K562 (cell line): ENCODE results near the gene HSPA4L. TPM values are rescaled to one million over a fixed set of nuclear protein-coding genes. Genes with fewer than 3 reads are reported as not detected.

Source experiments
- ATAC-seq: fragments of 200-7000 bp; cut with Tn5 transposase; 3 replicates; pipeline ENCODE4 v1.9.1; 2020; ENCODE audit warnings: moderate library complexity
- BruUV-seq: library from RNA; stranded (reverse); fragments of 400-500 nt; replicated peaks from 2 replicates; lab custom pipeline; 2021; lab: Mats Ljungman, UMichigan
- CTCF ChIA-PET: fragments of 300-600 bp; formaldehyde crosslinking; extraction: SDS; loops from one replicate; lab custom pipeline; 2021; ENCODE audit warnings: low intra/inter-chr PET ratio; lab: Yijun Ruan, JAX
- POLR2A ChIA-PET: fragments of 300-600, 350-650 bp; sonication (Branson Sonifier 250); formaldehyde crosslinking; extraction: SDS; loops from one replicate; lab custom pipeline; 2021; ENCODE audit warnings: antibody characterized with exemption, inconsistent platforms; lab: Yijun Ruan, JAX
- DNase-seq, 4 experiments: peaks; one replicate each; pipeline versions ENCODE4 v3.0.0 to v3.0.0-alpha.2; 2011 to 2018; ENCODE audit warnings: low spot score in 3 of 4, mixed read lengths in 3 of 4; ENCODE audit errors: extremely low read depth in 1 of 4
- FAIRE-seq: peaks from 2 replicates; lab custom pipeline; 2011; peaks lifted over from hg19 to GRCh38; lab: Jason Lieb, UNC
- H2AFZ ChIP-seq: 2 replicates; pipeline ENCODE4 v1.6.0; 2011; ENCODE audit warnings: low read depth, low read length, control low read depth, inconsistent platforms
- H3K27ac ChIP-seq: fragments of 200-600 bp; 3 replicates; pipeline ENCODE4 v1.8.0; 2011; ENCODE audit warnings: low read depth, mild to moderate bottlenecking, control low read depth, inconsistent platforms, low read length, moderate library complexity, mixed read lengths; ENCODE audit errors: extremely low read depth
- H3K27me3 ChIP-seq, 2 experiments: fragments of 300-600 bp in 1 of 2; 2 replicates in 1 of 2; 3 replicates in 1 of 2; pipeline versions ENCODE4 v1.6.0 to v1.8.0; 2011; ENCODE audit warnings: inconsistent platforms in 2 of 2, low read length in 2 of 2, mild to moderate bottlenecking in 1 of 2, mixed read lengths in 1 of 2, moderate library complexity in 1 of 2; ENCODE audit not compliant: control insufficient read depth in 2 of 2, insufficient read depth in 2 of 2
- H3K36me3 ChIP-seq: fragments of 300-600 bp; 3 replicates; pipeline ENCODE4 v1.8.0; 2011; ENCODE audit warnings: mild to moderate bottlenecking, low read length, inconsistent platforms; ENCODE audit not compliant: control insufficient read depth, insufficient read depth
- H3K4me1 ChIP-seq, 2 experiments: fragments of 200-600 bp in 1 of 2; replicated peaks in 1 of 2; 2 replicates in 1 of 2; 3 replicates in 1 of 2; pipeline versions ENCODE4 v1.5.1 to v1.8.0; 2011; ENCODE audit warnings: inconsistent platforms in 2 of 2, low read length in 2 of 2, mild to moderate bottlenecking in 1 of 2, mixed read lengths in 1 of 2, moderate library complexity in 1 of 2; ENCODE audit not compliant: control insufficient read depth in 2 of 2, insufficient read depth in 2 of 2
- H3K4me2 ChIP-seq: 2 replicates; pipeline ENCODE4 v1.6.1; 2011; ENCODE audit warnings: low read length, control low read depth, inconsistent platforms, mixed read lengths; ENCODE audit not compliant: insufficient read depth
- H3K4me3 ChIP-seq: fragments of 200-600 bp; sonication (generic), shearing (Covaris generic); 2 replicates; pipeline ENCODE4 v1.5.1; 2016; ENCODE audit warnings: control low read depth, inconsistent platforms
- H3K79me2 ChIP-seq: fragments of 200-600 bp; 3 replicates; pipeline ENCODE4 v1.8.0; 2011; ENCODE audit warnings: low read length, inconsistent platforms; ENCODE audit not compliant: control insufficient read depth, insufficient read depth
- H3K9ac ChIP-seq, 2 experiments: 2 replicates each; pipeline versions ENCODE4 v1.6.0 to v1.6.1; 2011; ENCODE audit warnings: low read depth in 2 of 2, low read length in 2 of 2, control low read depth in 1 of 2, inconsistent platforms in 1 of 2, mild to moderate bottlenecking in 1 of 2, mixed read lengths in 1 of 2; ENCODE audit not compliant: insufficient read depth in 1 of 2
- H3K9me1 ChIP-seq: one replicate; pipeline ENCODE4 v1.6.0; 2011; ENCODE audit warnings: inconsistent platforms, mild to moderate bottlenecking, low read length, moderate library complexity; ENCODE audit not compliant: control insufficient read depth, insufficient read depth
- H3K9me3 ChIP-seq: replicated peaks from 2 replicates; pipeline ENCODE4 v1.5.1; 2011; ENCODE audit warnings: low read depth, low read length, inconsistent platforms; ENCODE audit not compliant: control insufficient read depth, insufficient read depth
- H4K20me1 ChIP-seq: replicated peaks from 2 replicates; pipeline ENCODE4 v1.6.1; 2011; ENCODE audit warnings: low read length, inconsistent platforms, mixed read lengths; ENCODE audit not compliant: control insufficient read depth, insufficient read depth
- CHD1 ChIP-seq: fragments of 200-600 bp; sonication (generic); IDR thresholded peaks from one replicate; pipeline ENCODE4 v1.6.1; 2012; ENCODE audit warnings: mild to moderate bottlenecking, moderate library complexity, low read length, inconsistent platforms
- FOSL1 ChIP-seq: fragments of 200-800 bp; sonication (Bioruptor generic); conservative IDR thresholded peaks from 2 replicates; pipeline ENCODE4 v1.6.1; 2016; ENCODE audit warnings: missing genetic modification characterization, missing compliant biosample characterization
- SPI1 ChIP-seq: IDR thresholded peaks from 2 replicates; pipeline ENCODE4 v1.6.1; 2011; ENCODE audit warnings: low read depth, low read length, control low read depth, borderline replicate concordance
- TCFL5 ChIP-seq: fragments of 250-450 bp; sonication (Bioruptor Pico); conservative IDR thresholded peaks from 2 replicates; pipeline ENCODE4 v1.6.1; 2021; ENCODE audit warnings: mild to moderate bottlenecking, moderate library complexity, matching md5 sums
- ZNF436 ChIP-seq: fragments of 250-450, 450-650 bp; sonication (Bioruptor Pico); formaldehyde crosslinking; IDR thresholded peaks from 2 replicates; pipeline ENCODE4 v1.7.0; 2020; ENCODE audit warnings: mild to moderate bottlenecking
- WGBS: fragments of 100-300 bp; shearing (Covaris generic); methylation state at CpG from one replicate; pipeline ENCODE4 v1.1.6; 2016; ENCODE audit warnings: low coverage, mixed read lengths; ENCODE audit not compliant: insufficient coverage; ENCODE audit errors: missing lambda C conversion rate; 5-methylcytosine and 5-hydroxymethylcytosine counted together
- in situ Hi-C: fragments of 300-500 bp; cut with MboI; formaldehyde crosslinking; loops from 4 replicates; pipeline ENCODE4 v1.15.0; 2018; ENCODE audit warnings: inconsistent platforms, mixed read lengths
- intact Hi-C: fragments of 100-400 bp; cut with micrococcal nuclease; formaldehyde crosslinking; loops from 2 replicates; pipeline ENCODE4 v1.14.2; 2022
- polyA plus RNA-seq, 8 experiments: library from polyadenylated mRNA; depleted of rRNA in 4 of 8; stranded (reverse) in 5 of 8; unstranded in 3 of 8; fragments of >200 nt; fragmentation: Nextera tagmentation in 2 of 8; fragmentation: Illumina TruSeq in 1 of 8; extraction: Ambion mirVana in 2 of 8; extraction: Trizol in 1 of 8; gene quantifications; 2 replicates each; pipeline versions ENCODE4 v1.2.1 to v1.2.3, GENCODE V29; 2011 to 2014; ENCODE audit warnings: inconsistent platforms in 1 of 8, missing spikeins in 1 of 8
- total RNA-seq, 7 experiments: library from RNA; depleted of rRNA in 6 of 7; stranded (reverse); fragments of >200 nt in 6 of 7; fragmentation: Illumina TruSeq in 2 of 7; extraction: Trizol in 2 of 7; gene quantifications; 2 replicates each; pipeline versions ENCODE4 v1.2.1 to v1.2.3, GENCODE V29; 2011 to 2021; ENCODE audit warnings: low replicate concordance in 1 of 7

HSPA4L gene
- total and polyA plus RNA-seq, 9 of the 15 experiments (the other 6 are each of a cell fraction or from before 2014, with no cell fraction given) = 12.3 to 37.0 (median 21.7) TPM

GRCh38 chr4:127759228-127759820 lies 22.8 kb upstream of the HSPA4L start:
- H3K79me2 ChIP-seq = no peaks in the 10 kb centered on the region
- no peak for FAIRE-seq
- no peak overlapping the region for H3K27ac ChIP-seq
- no peaks in the 10 kb centered on the region for H3K9me1 ChIP-seq
- H2AFZ ChIP-seq = no peak overlapping the region
- DNase-seq = no peak
- in situ Hi-C loops = no loop called here
- H3K27me3 ChIP-seq = no peaks in the 10 kb centered on the region; a peak in 1 of 5 replicates
- H3K4me3 ChIP-seq = no peak overlapping the region
- H3K9ac ChIP-seq = no peak overlapping the region
- TF ChIP-seq TCFL5 (CRISPR knock-in tag) = no peak
- 0 out of 2 replicates have a peak, but pooled peaks have one; percentile 45 for TF ChIP-seq SPI1
- TF ChIP-seq, all 486 proteins: peak for 1
- ChIA-PET POLR2A (no interaction called here), CTCF (no interaction called here)
- no peaks in the 10 kb centered on the region for H3K9me3 ChIP-seq
- no peaks in the 10 kb centered on the region for H4K20me1 ChIP-seq
- intact Hi-C loops = no loop called here
- H3K4me1 ChIP-seq = no peaks in the 10 kb centered on the region
- WGBS = 40% methylated on average over 2 of the region's 2 CpGs
- BruUV-seq = no TSS peak
- no peak overlapping the region for H3K4me2 ChIP-seq
- no peak for ATAC-seq
- no peaks in the 10 kb centered on the region for H3K36me3 ChIP-seq

DNA sequence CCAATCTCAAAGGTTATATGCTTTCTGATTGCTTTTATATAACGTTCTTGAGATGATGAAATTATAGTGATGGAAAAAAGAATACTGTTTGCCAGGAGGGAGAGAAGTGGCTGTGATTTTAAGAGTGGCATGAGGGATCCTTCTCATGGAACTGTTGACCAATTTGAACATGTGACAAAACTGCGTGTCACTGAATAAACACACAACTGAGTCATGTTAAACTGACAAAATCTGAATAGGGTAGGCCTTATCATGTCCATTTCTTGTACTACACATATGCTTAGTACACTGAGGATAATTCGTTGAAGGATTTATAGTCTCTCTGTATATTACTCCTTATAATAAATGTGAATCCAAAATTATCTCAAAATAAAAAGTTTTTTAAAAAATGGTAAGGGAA lies 22.2 kb upstream of the HSPA4L start:
- Histone ChIP-seq H3K4me1 (no peaks in the 10 kb centered on the region), H3K79me2 (no peaks in the 10 kb centered on the region), H3K9me3 (no peaks in the 10 kb centered on the region), H3K4me3 (no peak overlapping the region), H2AFZ (no peak overlapping the region), H4K20me1 (no peaks in the 10 kb centered on the region), H3K27ac (no peak overlapping the region), H3K4me2 (no peak overlapping the region), H3K27me3 (no peaks in the 10 kb centered on the region; a peak in 1 of 5 replicates), H3K36me3 (no peaks in the 10 kb centered on the region), H3K9ac (no peak overlapping the region), H3K9me1 (no peaks in the 10 kb centered on the region)
- no TSS peak for BruUV-seq
- TF ChIP-seq FOSL1 (tag) = 0 out of 2 replicates have a peak, but pooled peaks have one; percentile 15
- TF ChIP-seq CHD1 = no peak
- no peak for TF ChIP-seq ZNF436 (CRISPR knock-in tag)
- CTCF ChIA-PET = no interaction called here
- intact Hi-C loops (no loop called here), in situ Hi-C loops (no loop called here)
- POLR2A ChIA-PET = no interaction called here
- ATAC-seq (no peak), DNase-seq (no peak), FAIRE-seq (no peak)
- 7% methylated on average over 3 of the region's 3 CpGs for WGBS
